ENCODE data around the gene SULT1C4. TPM values are rescaled to one million over a fixed set of nuclear protein-coding genes. Genes with fewer than 3 reads are reported as not detected.
"Not testable (repeated sequence)": the region's sequence is repeated elsewhere in the genome, so short reads cannot be mapped to it uniquely, and the experiment has no call there.

Gene SULT1C4
- total RNA-seq, 1 donor from 2014 or later, result 8.0 TPM

DNA sequence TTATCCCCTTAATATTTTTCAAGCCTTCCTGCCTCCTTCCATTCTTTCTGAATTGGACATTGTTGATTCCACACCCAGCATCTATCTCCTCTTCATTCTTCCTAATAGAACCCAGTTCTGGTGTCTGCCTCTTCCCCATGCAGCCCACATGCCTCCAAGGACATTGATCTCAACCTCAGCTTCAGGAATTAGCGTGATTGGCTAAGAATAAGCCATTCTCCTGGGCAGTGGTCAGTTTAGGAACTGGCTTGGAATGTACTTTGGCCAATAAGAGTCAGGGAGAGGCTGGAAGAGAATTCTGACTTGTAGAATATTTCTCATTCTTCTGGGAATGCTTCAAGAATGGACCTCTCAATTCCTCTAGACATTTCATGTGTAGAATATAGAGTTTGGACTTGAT is 45.3 kb downstream of the SULT1C4 start:
- Mint-ChIP-seq H3K27me3 (ENCODE audit: low read depth) (no peaks in the 10 kb centered on the region), H3K27ac (ENCODE audit: unreplicated experiment) (no peak overlapping the region), H3K36me3 (ENCODE audit: low read depth) (no peaks in the 10 kb centered on the region), H3K4me1 (no peaks in the 10 kb centered on the region), H3K4me3 (no peak overlapping the region), H3K9me3 (no peaks in the 10 kb centered on the region)
- TF ChIP-seq, protein P1, sequence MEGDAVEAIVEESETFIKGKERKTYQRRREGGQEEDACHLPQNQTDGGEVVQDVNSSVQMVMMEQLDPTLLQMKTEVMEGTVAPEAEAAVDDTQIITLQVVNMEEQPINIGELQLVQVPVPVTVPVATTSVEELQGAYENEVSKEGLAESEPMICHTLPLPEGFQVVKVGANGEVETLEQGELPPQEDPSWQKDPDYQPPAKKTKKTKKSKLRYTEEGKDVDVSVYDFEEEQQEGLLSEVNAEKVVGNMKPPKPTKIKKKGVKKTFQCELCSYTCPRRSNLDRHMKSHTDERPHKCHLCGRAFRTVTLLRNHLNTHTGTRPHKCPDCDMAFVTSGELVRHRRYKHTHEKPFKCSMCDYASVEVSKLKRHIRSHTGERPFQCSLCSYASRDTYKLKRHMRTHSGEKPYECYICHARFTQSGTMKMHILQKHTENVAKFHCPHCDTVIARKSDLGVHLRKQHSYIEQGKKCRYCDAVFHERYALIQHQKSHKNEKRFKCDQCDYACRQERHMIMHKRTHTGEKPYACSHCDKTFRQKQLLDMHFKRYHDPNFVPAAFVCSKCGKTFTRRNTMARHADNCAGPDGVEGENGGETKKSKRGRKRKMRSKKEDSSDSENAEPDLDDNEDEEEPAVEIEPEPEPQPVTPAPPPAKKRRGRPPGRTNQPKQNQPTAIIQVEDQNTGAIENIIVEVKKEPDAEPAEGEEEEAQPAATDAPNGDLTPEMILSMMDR (conservative IDR thresholded peaks at IDR 0.05), result no peak
- no peak for DNase-seq (ENCODE audit: low read depth, low spot score)

DNA sequence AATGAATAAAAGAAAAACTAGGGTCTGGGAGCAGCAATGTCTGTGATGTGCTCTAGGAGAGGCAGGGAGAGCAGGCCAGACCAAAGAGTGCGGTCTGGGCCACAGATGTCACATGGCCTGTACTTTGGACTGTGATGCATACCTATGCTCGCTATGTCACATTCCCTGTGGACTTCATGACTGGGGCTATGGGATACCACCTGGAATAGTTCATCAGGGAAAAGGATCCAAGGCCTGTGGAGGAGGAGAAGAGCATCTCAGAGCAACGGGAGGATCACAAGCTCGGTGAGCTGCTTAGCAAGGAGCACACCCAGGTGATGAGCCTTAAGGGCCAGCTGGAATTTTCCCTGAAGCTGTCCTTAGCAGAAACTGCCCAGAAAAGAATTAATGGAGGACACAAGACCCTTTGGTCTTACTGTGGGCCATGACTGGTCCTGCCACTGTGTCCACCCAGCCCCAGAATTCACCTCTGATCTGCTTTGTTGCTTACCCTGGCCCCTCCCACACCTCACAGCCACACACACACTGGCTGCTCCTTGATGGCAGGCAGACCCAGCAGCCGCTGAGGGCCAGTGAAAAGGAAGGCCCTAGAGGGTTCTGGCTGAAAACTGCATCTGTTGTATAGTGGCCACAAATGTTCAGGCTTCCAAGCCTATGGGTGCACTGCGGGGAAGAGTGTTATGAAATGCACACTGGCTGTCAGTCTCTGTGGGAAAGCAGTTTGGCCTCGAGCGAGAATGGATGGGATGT is 45.9 kb downstream of the SULT1C4 start:
- Mint-ChIP-seq H3K36me3 (ENCODE audit: low read depth) (no peaks in the 10 kb centered on the region), H3K4me1 (no peaks in the 10 kb centered on the region), H3K27ac (ENCODE audit: unreplicated experiment) (no peak overlapping the region), H3K27me3 (ENCODE audit: low read depth) (no peaks in the 10 kb centered on the region), H3K4me3 (no peak overlapping the region), H3K9me3 (no peaks in the 10 kb centered on the region)
- TF ChIP-seq, protein P1 (conservative IDR thresholded peaks at IDR 0.05), result no peak
- no peak for DNase-seq (ENCODE audit: low read depth, low spot score)

DNA sequence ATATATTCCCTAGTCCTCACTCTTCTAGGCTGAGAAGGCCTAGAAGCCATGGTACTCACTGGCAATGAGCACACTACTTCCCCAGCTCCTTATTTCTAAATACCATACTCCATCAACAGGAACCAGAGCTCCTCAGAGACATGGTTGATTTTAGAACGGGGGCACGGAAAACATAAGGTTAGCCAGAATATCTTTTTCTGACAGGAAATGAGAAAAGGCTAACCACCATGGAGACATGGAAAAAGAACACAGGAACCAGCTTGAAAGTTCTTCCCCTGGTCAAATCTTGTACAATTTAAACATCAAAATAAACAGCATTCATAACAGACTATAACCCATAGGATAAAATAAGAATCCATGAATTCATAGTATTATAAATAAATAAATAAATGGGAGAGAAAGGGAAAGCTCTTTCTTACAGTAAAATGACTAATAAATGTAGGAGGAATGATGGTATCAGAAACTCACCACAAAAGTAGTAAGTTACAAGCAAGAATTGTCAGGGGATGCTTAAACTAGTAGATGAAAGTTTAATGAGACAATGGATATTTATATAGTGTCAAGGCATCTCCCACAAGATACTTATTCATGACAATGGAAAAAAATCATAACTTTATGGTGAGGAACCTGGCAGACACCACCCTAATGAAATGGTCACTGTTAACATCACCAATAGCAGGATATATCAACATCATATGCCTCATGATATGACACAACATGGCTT is 50.7 kb downstream of the SULT1C4 start:
- peaks cover 2% of the 10 kb centered on the region for H3K36me3 Mint-ChIP-seq (ENCODE audit: low read depth)
- DNase-seq (ENCODE audit: low read depth, low spot score), result no peak
- H3K27me3 Mint-ChIP-seq (ENCODE audit: low read depth), result peaks cover 12% of the 10 kb centered on the region
- no peaks in the 10 kb centered on the region for H3K4me1 Mint-ChIP-seq
- no peak overlapping the region for H3K27ac Mint-ChIP-seq (ENCODE audit: unreplicated experiment)
- TF ChIP-seq, protein P1 (conservative IDR thresholded peaks at IDR 0.05), result no peak
- H3K9me3 Mint-ChIP-seq, result no peaks in the 10 kb centered on the region
- no peak overlapping the region for H3K4me3 Mint-ChIP-seq

DNA sequence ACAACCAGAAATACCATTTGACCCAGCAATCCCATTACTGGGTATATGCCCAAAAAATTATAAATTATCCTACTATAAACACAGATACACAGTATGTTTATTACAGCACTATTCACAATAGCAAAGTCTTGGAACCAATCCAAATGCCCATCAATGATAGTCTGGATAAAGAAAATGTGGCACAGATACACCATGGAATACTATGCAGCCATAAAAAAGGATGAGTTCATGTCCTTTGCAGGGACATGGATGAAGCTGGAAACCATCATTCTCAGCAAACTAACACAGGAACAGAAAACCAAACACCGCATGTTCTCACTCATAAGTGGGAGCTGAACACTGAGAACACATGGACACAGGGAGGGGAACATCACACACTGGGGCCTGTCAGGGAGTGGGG is 57.8 kb downstream of the SULT1C4 start:
- not testable (repeated sequence) for H3K27ac Mint-ChIP-seq (ENCODE audit: unreplicated experiment); DNase-seq (ENCODE audit: low read depth, low spot score); H3K36me3 Mint-ChIP-seq (ENCODE audit: low read depth); H3K9me3 Mint-ChIP-seq; H3K4me3 Mint-ChIP-seq; H3K4me1 Mint-ChIP-seq
- peaks cover 12% of the 10 kb centered on the region for H3K27me3 Mint-ChIP-seq (ENCODE audit: low read depth)

DNA sequence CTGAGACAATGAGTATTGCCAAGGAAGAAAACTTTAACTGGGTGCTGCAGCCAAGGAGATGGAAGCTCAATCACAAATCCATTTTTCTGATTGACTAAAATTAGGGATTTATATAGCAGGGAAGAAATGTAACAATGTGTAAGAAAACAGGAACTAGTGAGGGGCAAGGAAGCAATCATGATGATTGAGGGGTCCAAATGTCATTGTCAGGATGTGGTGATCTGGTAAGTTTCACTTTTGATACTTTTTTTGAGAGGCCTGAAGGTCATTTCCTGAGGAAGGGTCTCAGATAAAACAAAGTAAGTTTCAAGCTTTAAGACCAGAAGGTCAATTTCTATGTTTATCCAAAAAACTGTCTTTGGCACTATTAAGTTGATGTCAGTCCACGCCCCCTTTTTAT is 59.2 kb downstream of the SULT1C4 start:
- TF ChIP-seq, protein P1 (conservative IDR thresholded peaks at IDR 0.05), result no peak
- Mint-ChIP-seq H3K27me3 (ENCODE audit: low read depth) (peaks cover 4% of the 10 kb centered on the region), H3K9me3 (peaks cover 4% of the 10 kb centered on the region)

More for the DNA sequence above, 59.2 kb downstream of the SULT1C4 start:
- H3K36me3 Mint-ChIP-seq (ENCODE audit: low read depth), result peaks cover 2% of the 10 kb centered on the region
- no peak overlapping the region for H3K27ac Mint-ChIP-seq (ENCODE audit: unreplicated experiment)
- no peak overlapping the region for H3K4me3 Mint-ChIP-seq
- no peak for DNase-seq (ENCODE audit: low read depth, low spot score)
- H3K4me1 Mint-ChIP-seq, result peaks cover 5% of the 10 kb centered on the region

Other genes starting within 250 kb of the SULT1C4 start
- not detected in 2 replicates for gene SULT1C3, start 138.0 kb upstream of the SULT1C4 start, total RNA-seq
- gene SULT1C2, start 89.1 kb upstream of the SULT1C4 start, total RNA-seq, result 0.19 TPM in 1 of 2 replicates, not detected in the other
- gene GCC2, start 71.3 kb downstream of the SULT1C4 start, total RNA-seq, result 24.6 and 24.9 TPM in 2 replicates
- gene LIMS1, start 156.5 kb downstream of the SULT1C4 start, total RNA-seq, result 25.8 and 30.9 TPM in 2 replicates

Data from neural crest cell (in vitro differentiated cells).